MCF 10A (cell line): ENCODE results near the gene GFAP. TPM values are rescaled to one million over a fixed set of nuclear protein-coding genes. Genes with fewer than 3 reads are reported as not detected.

Experiments
- BruUV-seq: library from RNA; stranded (reverse); fragments of 400-500 nt; replicated peaks from 2 replicates; lab custom pipeline; 2021; lab: Mats Ljungman, UMichigan
- CTCF ChIA-PET: fragments of 300-600 bp; sonication (Branson Sonifier 250); formaldehyde crosslinking; extraction: SDS; loops from one replicate; lab custom pipeline; 2021; ENCODE audit warnings: antibody characterized with exemption, inconsistent platforms; lab: Yijun Ruan, JAX
- POLR2A ChIA-PET: fragments of 300-600, 350-650 bp; sonication (Branson Sonifier 250); formaldehyde crosslinking; extraction: SDS; loops from one replicate; lab custom pipeline; 2020; ENCODE audit warnings: antibody characterized with exemption, inconsistent platforms; lab: Yijun Ruan, JAX
- DNase-seq: peaks from one replicate; pipeline ENCODE4 v3.0.0-alpha.2; 2018; ENCODE audit not compliant: unreplicated experiment
- H3K27ac Mint-ChIP-seq: one replicate; pipeline ENCODE4 v1.8.0; 2022; ENCODE audit warnings: mild to moderate bottlenecking, low read depth, mixed read lengths; ENCODE audit not compliant: unreplicated experiment
- H3K27me3 Mint-ChIP-seq: one replicate; pipeline ENCODE4 v1.8.0; 2022; ENCODE audit warnings: mixed read lengths; ENCODE audit not compliant: insufficient read depth, unreplicated experiment
- H3K36me3 Mint-ChIP-seq: one replicate; pipeline ENCODE4 v1.8.0; 2022; ENCODE audit warnings: mild to moderate bottlenecking, moderate library complexity, mixed read lengths; ENCODE audit not compliant: insufficient read depth, unreplicated experiment
- H3K4me1 Mint-ChIP-seq: one replicate; pipeline ENCODE4 v1.8.0; 2022; ENCODE audit warnings: mixed read lengths; ENCODE audit not compliant: insufficient read depth, unreplicated experiment
- H3K4me3 Mint-ChIP-seq: one replicate; pipeline ENCODE4 v1.8.0; 2022; ENCODE audit warnings: mild to moderate bottlenecking, moderate library complexity, mixed read lengths; ENCODE audit not compliant: unreplicated experiment
- H3K9me3 Mint-ChIP-seq: one replicate; pipeline ENCODE4 v1.8.0; 2022; ENCODE audit warnings: mixed read lengths; ENCODE audit not compliant: unreplicated experiment
- CTCF ChIP-seq: fragments of 200-600 bp; IDR thresholded peaks from one replicate; pipeline ENCODE4 v1.8.0; 2022; ENCODE audit warnings: antibody characterized with exemption, mild to moderate bottlenecking; ENCODE audit not compliant: unreplicated experiment
- intact Hi-C: fragments of 100-400 bp; cut with micrococcal nuclease; formaldehyde crosslinking; loops from 2 replicates; pipeline ENCODE4 v1.14.1; 2022
- total RNA-seq: library from RNA; stranded (reverse); gene quantifications from 2 replicates; pipeline ENCODE4 v1.2.3, GENCODE V29; 2022

GFAP gene
- total RNA-seq, 1 experiment from 2014 or later = not detected

GRCh38 chr17:44924107-44924544 lies 8.8 kb upstream of the GFAP start:
- intact Hi-C loops = no loop called here
- no peaks in the 10 kb centered on the region for H3K27me3 Mint-ChIP-seq
- H3K9me3 Mint-ChIP-seq = no peaks in the 10 kb centered on the region
- H3K36me3 Mint-ChIP-seq = peaks cover 6% of the 10 kb centered on the region
- no peaks in the 10 kb centered on the region for H3K4me1 Mint-ChIP-seq
- BruUV-seq = no TSS peak
- ChIA-PET CTCF (interaction anchor here (0.7 to 7.7 kb wide), 4 partner anchors 23 to 211 kb away, joined by 3 to 211 read pairs (median 18); partner anchors contain the start of gene ACBD4), POLR2A (interaction anchor here (0.7 to 2.9 kb wide), 3 partner anchors 97 to 167 kb away, joined by 3 to 8 read pairs (median 4); no protein-coding TSS in a partner anchor)
- no peak overlapping the region for H3K27ac Mint-ChIP-seq
- no peak overlapping the region for H3K4me3 Mint-ChIP-seq
- no peak for DNase-seq
- no peak for TF ChIP-seq CTCF

DNA sequence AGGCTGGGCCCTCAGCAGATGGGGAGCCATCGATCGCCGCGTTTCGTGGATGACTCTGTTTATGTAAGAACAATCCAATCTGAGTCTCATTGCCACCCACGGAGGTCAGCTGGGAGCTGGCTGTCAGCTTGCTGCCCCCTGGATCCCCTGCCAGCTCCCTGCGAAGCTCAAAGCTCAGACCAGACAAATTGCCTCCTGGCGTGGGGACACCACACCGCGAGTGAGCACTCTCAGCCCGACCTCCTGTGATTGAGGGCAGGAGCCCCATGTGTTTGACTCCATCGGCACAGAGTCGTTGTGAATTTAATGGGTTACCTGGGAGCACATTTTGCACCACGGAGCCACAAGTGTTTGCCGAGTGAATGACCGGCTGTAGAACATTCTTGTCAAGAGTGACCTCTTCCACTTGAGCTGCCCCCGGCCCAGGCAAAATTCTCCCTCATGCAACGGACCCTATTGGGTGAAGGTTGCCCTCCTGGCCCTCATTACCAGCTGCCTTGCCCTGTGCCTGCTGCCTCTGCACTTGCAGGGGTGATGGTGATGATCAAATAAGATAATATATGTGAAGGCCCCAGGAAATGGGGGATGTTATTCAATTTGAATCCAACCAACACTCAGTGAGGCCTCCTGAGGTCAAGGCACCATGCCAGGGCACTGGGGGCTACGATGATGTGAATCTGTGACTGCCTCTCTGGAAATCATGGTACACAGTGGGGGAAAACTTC lies 7.6 kb upstream of the GFAP start:
- POLR2A ChIA-PET = interaction anchor here (1.1 to 2.9 kb wide), 2 partner anchors 59 to 98 kb away, joined by 3 to 8 read pairs; no protein-coding TSS in a partner anchor
- intact Hi-C loops = no loop called here
- Mint-ChIP-seq H3K4me1 (no peaks in the 10 kb centered on the region), H3K27me3 (no peaks in the 10 kb centered on the region), H3K36me3 (no peaks in the 10 kb centered on the region), H3K27ac (no peak overlapping the region), H3K4me3 (no peak overlapping the region), H3K9me3 (no peaks in the 10 kb centered on the region)
- no peak for TF ChIP-seq CTCF
- DNase-seq = no peak
- CTCF ChIA-PET = interaction anchor here (0.6 to 7.7 kb wide), 6 partner anchors 88 to 275 kb away, joined by 3 to 211 read pairs (median 8); partner anchors contain the start of gene ACBD4
- BruUV-seq = no TSS peak

DNA sequence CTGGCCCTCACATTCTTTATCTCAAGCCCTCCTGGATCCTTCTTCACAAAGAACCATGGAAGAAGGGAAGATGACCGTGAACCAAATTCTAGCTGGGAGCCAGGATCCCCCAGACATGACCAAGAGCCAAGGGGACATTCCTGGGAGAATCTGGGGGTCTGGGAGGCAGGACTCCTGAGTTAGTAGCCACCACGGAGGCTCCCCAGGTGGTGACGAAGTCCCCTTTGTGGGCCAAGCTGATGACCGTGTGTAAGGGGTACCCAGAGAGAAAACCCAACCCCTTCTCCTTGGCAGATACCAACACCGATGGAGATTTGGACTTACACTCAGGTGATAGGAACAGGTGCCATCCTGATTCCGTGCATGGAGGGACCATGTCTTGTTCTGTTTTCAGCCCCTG lies 6.8 kb upstream of the GFAP start:
- intact Hi-C loops = no loop called here
- Mint-ChIP-seq H3K36me3 (no peaks in the 10 kb centered on the region), H3K4me3 (no peak overlapping the region), H3K27ac (no peak overlapping the region), H3K27me3 (no peaks in the 10 kb centered on the region), H3K4me1 (peaks cover 6% of the 10 kb centered on the region), H3K9me3 (no peaks in the 10 kb centered on the region)
- POLR2A ChIA-PET = interaction anchor here (1.1 to 2.9 kb wide), 2 partner anchors 59 to 99 kb away, joined by 3 to 8 read pairs; no protein-coding TSS in a partner anchor
- CTCF ChIA-PET = interaction anchor here (1.2 to 7.7 kb wide), 7 partner anchors 18 to 213 kb away, joined by 3 to 211 read pairs (median 11); partner anchors contain the start of gene ACBD4
- BruUV-seq = no TSS peak
- no peak for TF ChIP-seq CTCF
- no peak for DNase-seq
